GM18907 (cell line): Measurements from ENCODE around the gene EFCAB3.
A peak's percentile ranks its signal among the peaks of the same experiment; 100 is the strongest.
"Not testable (repeated sequence)": the region's sequence is repeated elsewhere in the genome, so short reads cannot be mapped to it uniquely, and the experiment has no call there.

Source experiments
- ATAC-seq: cut with Tn5 transposase; IDR thresholded peaks from one replicate; pipeline ENCODE4 v1.9.1; 2021; ENCODE audit warnings: mild to moderate bottlenecking, moderate library complexity; ENCODE audit not compliant: unreplicated experiment

EFCAB3 gene

GRCh38 chr17:62458483-62458882 is 78.1 kb downstream of the EFCAB3 start:
- ATAC-seq: peak; percentile 40

GRCh38 chr17:62464422-62464821 is 84.1 kb downstream of the EFCAB3 start:
- ATAC-seq: not testable (repeated sequence)

DNA sequence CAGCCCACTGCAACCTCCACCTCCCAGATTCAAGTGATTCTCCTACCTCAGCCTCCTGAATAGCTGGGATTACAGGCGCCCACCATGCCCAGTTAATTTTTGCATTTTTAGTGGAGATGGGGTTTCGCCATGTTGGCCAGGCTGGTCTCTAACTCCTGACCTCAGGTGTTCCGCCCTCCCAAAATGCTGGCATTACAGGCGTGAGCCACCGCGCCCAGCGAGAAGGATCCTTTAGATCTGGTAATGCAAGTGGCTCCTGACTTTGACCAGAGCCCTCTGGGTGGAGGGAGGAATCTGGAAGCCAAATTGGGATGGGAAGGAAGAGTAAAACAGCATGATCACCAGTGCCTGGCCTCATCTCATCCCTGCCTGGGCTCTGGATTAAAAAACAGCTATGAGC is 84.9 kb downstream of the EFCAB3 start:
- not testable (repeated sequence) for ATAC-seq
